GM12878 (cell line): Measurements from ENCODE around the gene TRAPPC3L. TPM values are rescaled to one million over a fixed set of nuclear protein-coding genes. Genes with fewer than 3 reads are reported as not detected.

Experiments
- ATAC-seq: fragments of 200-7000 bp; cut with Tn5 transposase; 3 replicates; pipeline ENCODE4 v1.9.1; 2020; ENCODE audit warnings: mild to moderate bottlenecking, moderate library complexity
- BruUV-seq: library from RNA; stranded (reverse); fragments of 400-500 nt; replicated peaks from 2 replicates; lab custom pipeline; 2021; lab: Mats Ljungman, UMichigan
- CTCF ChIA-PET: fragments of 300-600 bp; sonication (Branson Sonifier 250); formaldehyde crosslinking; extraction: SDS; loops from one replicate; lab custom pipeline; 2021; ENCODE audit warnings: inconsistent platforms; lab: Yijun Ruan, JAX
- POLR2A ChIA-PET: fragments of 350-600 bp; formaldehyde crosslinking; extraction: SDS; loops from one replicate; lab custom pipeline; 2021; ENCODE audit warnings: inconsistent platforms; lab: Charles Lee
- RAD21 ChIA-PET: fragments of 300-600 bp; sonication (Branson Sonifier 250); formaldehyde crosslinking; loops from one replicate; lab custom pipeline; 2023; ENCODE audit warnings: antibody characterized with exemption; ENCODE audit not compliant: unreplicated experiment; lab: Charles Lee
- SMC1A ChIA-PET: fragments of 300-600 bp; sonication (Branson Sonifier 250); formaldehyde crosslinking; loops from one replicate; lab custom pipeline; 2023; ENCODE audit not compliant: unreplicated experiment, uncharacterized antibody; lab: Charles Lee
- DNase-seq: peaks from one replicate; pipeline ENCODE4 v3.0.0-alpha.2; 2011; ENCODE audit warnings: low read depth, low spot score
- FAIRE-seq: peaks from 3 replicates; lab custom pipeline; 2011; peaks lifted over from hg19 to GRCh38; lab: Jason Lieb, UNC
- H2AFZ ChIP-seq: 2 replicates; pipeline ENCODE4 v1.6.0; 2011; ENCODE audit warnings: low read depth, low read length, control low read depth; ENCODE audit not compliant: control insufficient read depth
- H3K27ac ChIP-seq: 2 replicates; pipeline ENCODE4 v1.5.1; 2011; ENCODE audit warnings: control low read depth; ENCODE audit not compliant: control insufficient read depth, insufficient read depth
- H3K27me3 ChIP-seq, 2 experiments: replicated peaks in 1 of 2; 2 replicates each; pipeline versions ENCODE4 v1.6.0 to v1.6.1; 2011; ENCODE audit warnings: low read length in 1 of 2; ENCODE audit not compliant: control insufficient read depth in 2 of 2, insufficient read depth in 2 of 2
- H3K36me3 ChIP-seq, 2 experiments: 2 replicates each; pipeline ENCODE4 v1.5.1; 2011; ENCODE audit warnings: low read length in 1 of 2; ENCODE audit not compliant: control insufficient read depth in 2 of 2, insufficient read depth in 2 of 2
- H3K4me1 ChIP-seq: 2 replicates; pipeline ENCODE4 v1.6.1; 2011; ENCODE audit warnings: mild to moderate bottlenecking, low read length, moderate library complexity, mixed read lengths; ENCODE audit not compliant: control insufficient read depth, insufficient read depth
- H3K4me2 ChIP-seq: 2 replicates; pipeline ENCODE4 v1.6.0; 2011; ENCODE audit warnings: control low read depth; ENCODE audit not compliant: control insufficient read depth, insufficient read depth
- H3K4me3 ChIP-seq: fragments of 200-600 bp; sonication (generic); 2 replicates; pipeline ENCODE4 v1.5.1; 2016
- H3K79me2 ChIP-seq: 2 replicates; pipeline ENCODE4 v1.6.0; 2011; ENCODE audit warnings: low read length; ENCODE audit not compliant: control insufficient read depth, insufficient read depth
- H3K9ac ChIP-seq: 2 replicates; pipeline ENCODE4 v1.8.0; 2011; ENCODE audit warnings: low read length, control low read depth, mixed read lengths; ENCODE audit not compliant: control insufficient read depth, insufficient read depth
- H3K9me3 ChIP-seq: replicated peaks from 3 replicates; pipeline ENCODE4 v1.5.1; 2011; ENCODE audit warnings: mild to moderate bottlenecking, low read length; ENCODE audit not compliant: control insufficient read depth, insufficient read depth
- H4K20me1 ChIP-seq: 2 replicates; pipeline ENCODE4 v1.6.0; 2011; ENCODE audit not compliant: control insufficient read depth, insufficient read depth
- HDGF ChIP-seq: fragments of 450-650 bp; IDR thresholded peaks from 2 replicates; pipeline ENCODE4 v1.6.1; 2016; ENCODE audit warnings: antibody characterized with exemption
- REST ChIP-seq: IDR thresholded peaks from 2 replicates; pipeline ENCODE4 v1.6.1; 2012; ENCODE audit warnings: mild to moderate bottlenecking, low read depth, low read length
- SREBF2 ChIP-seq: IDR thresholded peaks from 2 replicates; pipeline ENCODE4 v1.6.1; 2012; ENCODE audit warnings: mild to moderate bottlenecking, low read length
- ZBTB4 ChIP-seq: fragments of 450-650 bp; formaldehyde crosslinking; IDR thresholded peaks from 2 replicates; pipeline ENCODE4 v1.4.0; 2022; ENCODE audit warnings: mild to moderate bottlenecking, moderate library complexity
- ZNF207 ChIP-seq: fragments of 450-650 bp; IDR thresholded peaks from 2 replicates; pipeline ENCODE4 v1.6.1; 2014; ENCODE audit warnings: antibody characterized with exemption, mild to moderate bottlenecking, borderline replicate concordance
- WGBS: methylation state at CpG from one replicate; pipeline ENCODE4 v1.1.6; 2016; ENCODE audit warnings: low lambda C conversion rate; ENCODE audit not compliant: insufficient replicate concordance, insufficient coverage; ENCODE audit errors: missing lambda C conversion rate; 5-methylcytosine and 5-hydroxymethylcytosine counted together
- in situ Hi-C: fragments of 300-500 bp; cut with MboI; formaldehyde crosslinking; loops from 9 replicates; pipeline ENCODE4 v1.14.3; 2018; ENCODE audit warnings: mixed read lengths
- intact Hi-C: fragments of 100-400 bp; cut with micrococcal nuclease; formaldehyde crosslinking; loops from one replicate; pipeline ENCODE4 v1.14.2; 2022; ENCODE audit not compliant: unreplicated experiment
- polyA plus RNA-seq, 11 experiments: library from polyadenylated mRNA; depleted of rRNA in 4 of 11; unstranded in 6 of 11; stranded (reverse) in 5 of 11; fragments of >200 nt; fragmentation: Nextera tagmentation in 4 of 11; fragmentation: Illumina TruSeq in 1 of 11; extraction: Ambion mirVana in 4 of 11; extraction: Trizol in 1 of 11; gene quantifications; 1 replicate in 1 of 11; 2 replicates in 10 of 11; pipeline versions ENCODE4 v1.2.1 to v1.2.3, GENCODE V29; 2011 to 2016; ENCODE audit warnings: inconsistent platforms in 2 of 11, missing spikeins in 2 of 11, low read depth in 1 of 11
- total RNA-seq, 4 experiments: library from RNA; depleted of rRNA in 3 of 4; stranded (reverse); fragments of >200 nt in 3 of 4; fragmentation: Illumina TruSeq in 1 of 4; extraction: Trizol in 1 of 4; gene quantifications; 2 replicates each; pipeline versions ENCODE4 v1.2.1 to v1.2.3, GENCODE V29; 2013 to 2021

Gene TRAPPC3L
- total and polyA plus RNA-seq, 10 of the 15 experiments (the other 5 are each of a cell fraction or from before 2014, with no cell fraction given), result not detected

GRCh38 chr6:116572162-116572561 is 26.7 kb upstream of the TRAPPC3L start (continued):
- no peak for TF ChIP-seq ZBTB4 (CRISPR knock-in tag)
- no peak for TF ChIP-seq ZNF207

- TF ChIP-seq SREBF2, result 0 out of 2 replicates have a peak, but pooled peaks have one; percentile 5
- 0 out of 2 replicates have a peak, but pooled peaks have one; percentile 23 for TF ChIP-seq HDGF
- no peak for TF ChIP-seq REST
- H4K20me1 ChIP-seq, result no peaks in the 10 kb centered on the region
- H3K4me3 ChIP-seq, result peak overlapping the region; percentile 88
- DNase-seq (no peak), FAIRE-seq (no peak), ATAC-seq (no peak)
- 0 out of 4 replicates have a peak, but pooled peaks cover 0 to 3% of the 10 kb centered on the region in 2 experiments for H3K36me3 ChIP-seq
- ChIA-PET RAD21 (interaction anchor here (0.9 to 2.4 kb wide), 5 partner anchors 11 to 301 kb away, joined by 3 to 7 read pairs (median 3); partner anchors contain the start of gene TSPYL1), CTCF (interaction anchor here (0.7 to 3.5 kb wide), 14 partner anchors 9 to 355 kb away, joined by 3 to 17 read pairs (median 5); partner anchors contain the start of gene TSPYL4), SMC1A (interaction anchor here (1.2 to 3.4 kb wide), 6 partner anchors 8 to 292 kb away, joined by 3 to 18 read pairs (median 7); partner anchors contain the start of gene TSPYL1), POLR2A (interaction anchor here (0.7 to 1.7 kb wide), 8 partner anchors 11 to 471 kb away, joined by 3 to 11 read pairs (median 4); partner anchors contain the start of genes DSE, NT5DC1 and ZUP1)
- H3K79me2 ChIP-seq, result peaks cover 41% of the 10 kb centered on the region
- intact Hi-C loops, result loop anchor here (2.0 to 5.0 kb wide), 2 partner anchors 109 to 294 kb away; partner anchors contain the start of genes KPNA5 and TSPYL1
- H3K9me3 ChIP-seq, result no peaks in the 10 kb centered on the region
- in situ Hi-C loops, result no loop called here
- H3K27me3 ChIP-seq, result no peaks in the 10 kb centered on the region
- peak overlapping the region; percentile 81 for H3K27ac ChIP-seq
- H3K9ac ChIP-seq, result peak overlapping the region; percentile 95
- peaks cover 5% of the 10 kb centered on the region; the same call in 1 of the 2 replicates for H3K4me1 ChIP-seq
- H3K4me2 ChIP-seq, result peak overlapping the region; percentile 32; the same call in 1 of the 2 replicates
- H2AFZ ChIP-seq, result peak overlapping the region; percentile 88
- 1% methylated on average over 12 of the region's 12 CpGs for WGBS
- BruUV-seq, result TSS peak; percentile 61
Measured at GRCh38 chr6:116571683-116572000, 26.2 kb upstream of the TRAPPC3L start.
